ENCODE data around the gene GNE. TPM values are rescaled to one million over a fixed set of nuclear protein-coding genes. Genes with fewer than 3 reads are reported as not detected.

Gene GNE
- total and polyA plus RNA-seq, 9 of the 15 experiments (the other 6 are each of a cell fraction or from before 2014, with no cell fraction given), result 5.1 to 18.6 (median 12.0) TPM

DNA sequence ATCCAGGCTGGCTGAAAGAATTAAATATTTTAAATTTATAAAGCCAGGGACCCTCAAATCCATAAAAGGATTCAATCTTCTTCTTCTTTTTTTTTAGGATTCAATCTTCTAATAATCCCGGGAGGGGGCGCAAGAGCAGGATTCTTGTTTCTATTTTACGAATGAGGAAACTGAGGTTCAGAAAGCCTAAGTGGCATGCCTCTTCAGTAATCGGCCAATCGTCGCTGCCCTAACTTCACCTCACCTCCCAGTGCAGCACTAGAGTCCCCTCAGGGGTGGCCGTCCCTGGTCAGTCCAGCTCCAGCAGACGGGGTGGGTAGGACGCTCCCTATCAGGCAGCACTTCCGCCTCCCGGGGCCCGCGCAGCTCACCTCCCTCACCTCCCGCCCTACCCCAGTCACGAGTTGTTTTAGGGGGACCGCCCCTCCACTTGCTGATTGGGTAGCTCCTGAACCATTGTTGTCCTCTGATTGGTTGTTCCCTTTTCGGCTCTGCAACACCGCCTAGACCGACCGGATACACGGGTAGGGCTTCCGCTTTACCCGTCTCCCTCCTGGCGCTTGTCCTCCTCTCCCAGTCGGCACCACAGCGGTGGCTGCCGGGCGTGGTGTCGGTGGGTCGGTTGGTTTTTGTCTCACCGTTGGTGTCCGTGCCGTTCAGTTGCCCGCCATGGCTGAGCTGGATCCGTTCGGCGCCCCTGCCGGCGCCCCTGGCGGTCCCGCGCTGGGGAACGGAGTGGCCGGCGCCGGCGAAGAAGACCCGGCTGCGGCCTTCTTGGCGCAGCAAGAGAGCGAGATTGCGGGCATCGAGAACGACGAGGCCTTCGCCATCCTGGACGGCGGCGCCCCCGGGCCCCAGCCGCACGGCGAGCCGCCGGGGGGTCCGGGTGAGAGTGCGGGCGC, 67.6 kb downstream of the GNE start, which contains the start of gene CLTA (continued):
- TF ChIP-seq, protein P1, sequence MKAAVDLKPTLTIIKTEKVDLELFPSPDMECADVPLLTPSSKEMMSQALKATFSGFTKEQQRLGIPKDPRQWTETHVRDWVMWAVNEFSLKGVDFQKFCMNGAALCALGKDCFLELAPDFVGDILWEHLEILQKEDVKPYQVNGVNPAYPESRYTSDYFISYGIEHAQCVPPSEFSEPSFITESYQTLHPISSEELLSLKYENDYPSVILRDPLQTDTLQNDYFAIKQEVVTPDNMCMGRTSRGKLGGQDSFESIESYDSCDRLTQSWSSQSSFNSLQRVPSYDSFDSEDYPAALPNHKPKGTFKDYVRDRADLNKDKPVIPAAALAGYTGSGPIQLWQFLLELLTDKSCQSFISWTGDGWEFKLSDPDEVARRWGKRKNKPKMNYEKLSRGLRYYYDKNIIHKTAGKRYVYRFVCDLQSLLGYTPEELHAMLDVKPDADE (conservative IDR thresholded peaks at IDR 0.05; ENCODE audit: control insufficient read depth, low read depth, low read length), result no peak
- TF ChIP-seq CC2D1A (IDR thresholded peaks at IDR 0.05) (0 out of 2 replicates have a peak, but pooled peaks have one; percentile 42), SAP30 (IDR thresholded peaks at IDR 0.05; ENCODE audit: borderline replicate concordance, insufficient read depth, low read depth, low read length, poor library complexity, severe bottlenecking) (peak; percentile 61), ZKSCAN3 (CRISPR knock-in tag; IDR thresholded peaks at IDR 0.05) (no peak), RBM25 (IDR thresholded peaks at IDR 0.05; ENCODE audit: low read depth, low read length, severe bottlenecking) (peak; percentile 21), PHTF2 (CRISPR knock-in tag; IDR thresholded peaks at IDR 0.05) (no peak), ETV5 (CRISPR knock-in tag; IDR thresholded peaks at IDR 0.05; ENCODE audit: low read depth) (peak; percentile 77), SMAD1 (IDR thresholded peaks at IDR 0.05; ENCODE audit: low read depth, low read length, partially characterized antibody) (peak; percentile 65), FOXA1 (IDR thresholded peaks at IDR 0.05; ENCODE audit: borderline replicate concordance) (no peak), ZFP30 (CRISPR knock-in tag; IDR thresholded peaks at IDR 0.05; ENCODE audit: borderline replicate concordance) (no peak), ZNF311 (CRISPR knock-in tag; IDR thresholded peaks at IDR 0.05) (no peak), DLX4 (CRISPR knock-in tag; IDR thresholded peaks at IDR 0.05) (no peak), U2AF1 (optimal IDR thresholded peaks at IDR 0.05; ENCODE audit: low read depth, low read length) (peak; percentile 59), UBTF (IDR thresholded peaks at IDR 0.05; ENCODE audit: borderline replicate concordance in 1 of 2, low read depth in 2 of 2, low read length in 2 of 2) (peak in 1 of 2 experiments; percentile 61; a peak in 1 of 4 replicates)
- TF ChIP-seq, protein P2, sequence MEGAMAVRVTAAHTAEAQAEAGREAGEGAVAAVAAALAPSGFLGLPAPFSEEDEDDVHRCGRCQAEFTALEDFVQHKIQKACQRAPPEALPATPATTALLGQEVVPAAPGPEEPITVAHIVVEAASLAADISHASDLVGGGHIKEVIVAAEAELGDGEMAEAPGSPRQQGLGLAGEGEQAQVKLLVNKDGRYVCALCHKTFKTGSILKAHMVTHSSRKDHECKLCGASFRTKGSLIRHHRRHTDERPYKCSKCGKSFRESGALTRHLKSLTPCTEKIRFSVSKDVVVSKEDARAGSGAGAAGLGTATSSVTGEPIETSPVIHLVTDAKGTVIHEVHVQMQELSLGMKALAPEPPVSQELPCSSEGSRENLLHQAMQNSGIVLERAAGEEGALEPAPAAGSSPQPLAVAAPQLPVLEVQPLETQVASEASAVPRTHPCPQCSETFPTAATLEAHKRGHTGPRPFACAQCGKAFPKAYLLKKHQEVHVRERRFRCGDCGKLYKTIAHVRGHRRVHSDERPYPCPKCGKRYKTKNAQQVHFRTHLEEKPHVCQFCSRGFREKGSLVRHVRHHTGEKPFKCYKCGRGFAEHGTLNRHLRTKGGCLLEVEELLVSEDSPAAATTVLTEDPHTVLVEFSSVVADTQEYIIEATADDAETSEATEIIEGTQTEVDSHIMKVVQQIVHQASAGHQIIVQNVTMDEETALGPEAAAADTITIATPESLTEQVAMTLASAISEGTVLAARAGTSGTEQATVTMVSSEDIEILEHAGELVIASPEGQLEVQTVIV (CRISPR knock-in tag; IDR thresholded peaks at IDR 0.05; ENCODE audit: borderline replicate concordance), result no peak
- TF ChIP-seq, protein P3, sequence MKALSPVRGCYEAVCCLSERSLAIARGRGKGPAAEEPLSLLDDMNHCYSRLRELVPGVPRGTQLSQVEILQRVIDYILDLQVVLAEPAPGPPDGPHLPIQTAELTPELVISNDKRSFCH (CRISPR knock-in tag; IDR thresholded peaks at IDR 0.05), result no peak
- TF ChIP-seq, protein P3 (tag; IDR thresholded peaks at IDR 0.05), result no peak

Measured in K562 (cell line).